WI38 (cell line): ENCODE measurements around the gene LRRC19.

Experiments used
- H3K4me3 ChIP-seq: 2 replicates; pipeline ENCODE4 v1.5.1; 2011; ENCODE audit warnings: low read depth, mild to moderate bottlenecking, control low read depth, low read length
- CTCF ChIP-seq: IDR thresholded peaks from 2 replicates; pipeline ENCODE4 v1.5.1; 2012; ENCODE audit warnings: low read depth, mild to moderate bottlenecking, control low read depth, low read length

The LRRC19 gene

GRCh38 chr9:27041746-27042145 is 36.3 kb upstream of the LRRC19 start:
- TF ChIP-seq CTCF: no peak

GRCh38 chr9:27037499-27037898 is 32.0 kb upstream of the LRRC19 start:
- H3K4me3 ChIP-seq: no peak overlapping the region
- no peak for TF ChIP-seq CTCF

More at GRCh38 chr9:27041746-27042145, 36.3 kb upstream of the LRRC19 start:
- no peak overlapping the region for H3K4me3 ChIP-seq

GRCh38 chr9:27033815-27034403 is 28.4 kb upstream of the LRRC19 start:
- H3K4me3 ChIP-seq: no peak overlapping the region
- TF ChIP-seq CTCF: peak; percentile 39; the same call in 1 of the 2 replicates

GRCh38 chr9:27029186-27029585 is 23.7 kb upstream of the LRRC19 start:
- H3K4me3 ChIP-seq: no peak overlapping the region
- TF ChIP-seq CTCF: no peak

GRCh38 chr9:27022920-27023319 is 17.4 kb upstream of the LRRC19 start:
- TF ChIP-seq CTCF: no peak

GRCh38 chr9:27019589-27019988 is 14.1 kb upstream of the LRRC19 start:
- H3K4me3 ChIP-seq: no peak overlapping the region
- TF ChIP-seq CTCF: no peak

More at GRCh38 chr9:27022920-27023319, 17.4 kb upstream of the LRRC19 start:
- H3K4me3 ChIP-seq: no peak overlapping the region

- TF ChIP-seq CTCF: no peak
- no peak overlapping the region for H3K4me3 ChIP-seq
Measured at GRCh38 chr9:27003426-27004077, 1.9 kb downstream of the LRRC19 start.
